Sigmoid colon (tissue), 7 donors: Measurements from ENCODE around the gene ACTR6. TPM values are rescaled to one million over a fixed set of nuclear protein-coding genes. Genes with fewer than 3 reads are reported as not detected.
A peak's percentile ranks its signal among the peaks of the same experiment; 100 is the strongest.
"Not testable (repeated sequence)": the region's sequence is repeated elsewhere in the genome, so short reads cannot be mapped to it uniquely, and the experiment has no call there.

Experiments used
- DNase-seq: peaks from one replicate; pipeline ENCODE4 v3.0.0-alpha.2; 2019
- H3K27ac ChIP-seq, 4 donors: fragments of 200-600 bp; sonication (generic); one replicate each; pipeline ENCODE4 v1.5.1; 2016 to 2019; ENCODE audit warnings: mild to moderate bottlenecking in 1 of 4
- H3K27me3 ChIP-seq, 3 donors: fragments of 200-600 bp; sonication (generic); one replicate each; pipeline ENCODE4 v1.5.1; 2019; ENCODE audit warnings: mild to moderate bottlenecking in 1 of 3
- H3K36me3 ChIP-seq, 4 donors: fragments of 200-600 bp; sonication (generic); one replicate each; pipeline ENCODE4 v1.5.1; 2016 to 2019
- H3K4me1 ChIP-seq, 4 donors: fragments of 200-600 bp; sonication (generic); one replicate each; pipeline ENCODE4 v1.5.1; 2017 to 2019
- H3K4me3 ChIP-seq, 4 donors: fragments of 200-600 bp; sonication (generic); one replicate each; pipeline ENCODE4 v1.5.1; 2017 to 2019; ENCODE audit warnings: mild to moderate bottlenecking in 2 of 4, moderate library complexity in 1 of 4
- H3K9me3 ChIP-seq, 4 donors: fragments of 200-600 bp in 3 of 4; sonication (generic) in 3 of 4; one replicate each; pipeline versions ENCODE4 v1.5.1 to v1.6.1; 2013 to 2019
- EP300 ChIP-seq, 4 donors: sonication (generic); formaldehyde crosslinking; IDR thresholded peaks; one replicate each; pipeline ENCODE4 v1.6.1; 2017; ENCODE audit warnings: antibody characterized with exemption in 4 of 4
- POLR2A ChIP-seq, 2 donors: fragments of 450-650 bp; IDR thresholded peaks; one replicate each; pipeline ENCODE4 v1.6.1; 2016; ENCODE audit warnings: antibody characterized with exemption in 2 of 2, mild to moderate bottlenecking in 2 of 2, moderate library complexity in 2 of 2
- POLR2AphosphoS5 ChIP-seq, 4 donors: sonication (generic); formaldehyde crosslinking; IDR thresholded peaks; one replicate each; pipeline ENCODE4 v1.6.1; 2017; ENCODE audit warnings: antibody characterized with exemption in 4 of 4
- WGBS, 2 donors: extraction: QIAGEN DNeasy Blood & Tissue Kit; methylation state at CpG; one replicate each; pipeline ENCODE4 v1.1.7; 2013; 5-methylcytosine and 5-hydroxymethylcytosine counted together
- intact Hi-C: fragments of 100-400 bp; cut with DNase I; formaldehyde crosslinking; loops from one replicate; pipeline ENCODE4 v1.15.1; 2023
- polyA plus RNA-seq, 3 donors: library from polyadenylated mRNA; stranded (reverse); fragments of 200-250 nt; gene quantifications; one replicate each; pipeline ENCODE4 v1.2.3, GENCODE V29; 2013
- total RNA-seq, 4 donors: library from RNA; depleted of rRNA; stranded (reverse); fragments of >200 nt; gene quantifications; one replicate each; pipeline ENCODE4 v1.1.0, GENCODE V29; 2016
- TF ChIP-seq, protein P1 (sequence below), 4 experiments: fragments of 450-650 bp in 3 of 4; fragments of 200-600 bp in 1 of 4; IDR thresholded peaks; one replicate each; pipeline ENCODE4 v1.5.1; 2016 to 2019; ENCODE audit warnings: antibody characterized with exemption in 4 of 4, mild to moderate bottlenecking in 3 of 4, moderate library complexity in 2 of 4
- donor health status: healthy with polysubstance abuse.
- donor health status: Bipolar disorder and iron deficiency.
- donor health status: healthy.

The ACTR6 gene
- total and polyA plus RNA-seq, 7 donors: 9.1 to 37.5 (median 24.2) TPM

DNA sequence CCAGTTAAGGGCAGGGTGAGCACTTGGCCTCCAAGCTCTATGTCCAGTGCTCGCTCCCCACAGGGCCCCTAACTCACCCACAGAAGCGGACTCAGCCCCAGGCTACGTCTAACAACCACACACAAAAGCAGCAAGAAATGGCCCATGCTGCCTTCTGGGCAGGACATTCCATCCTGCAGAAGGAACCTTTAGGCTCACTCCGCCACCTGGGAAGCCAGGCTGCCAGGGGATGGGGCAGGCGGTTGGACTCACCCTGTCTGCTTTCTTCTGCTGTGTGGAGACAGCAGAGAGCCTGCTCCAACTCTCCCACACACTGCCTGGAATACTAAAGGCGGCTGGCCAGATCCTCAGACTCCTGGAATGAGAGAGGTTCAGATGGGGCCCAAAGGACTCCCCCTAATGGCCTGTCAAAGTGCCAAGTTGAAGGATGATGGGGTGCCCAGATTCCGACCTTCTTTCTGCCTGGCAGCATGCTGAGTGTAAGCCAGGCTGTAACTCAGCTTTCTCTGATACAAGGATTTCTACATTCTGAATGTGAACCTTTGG, 30.2 kb upstream of the ACTR6 start:
- 92 to 96% methylated on average over 7 of the region's 7 CpGs for WGBS, 2 donors
- DNase-seq: no peak
- Histone ChIP-seq H3K27me3 (no peaks in the 10 kb centered on the region), H3K27ac (peak overlapping the region in 3 of 4 donors; percentile 18 to 34 (median 33)), H3K36me3 (no peaks in the 10 kb centered on the region), H3K4me3 (no peak overlapping the region), H3K9me3 (no peaks in the 10 kb centered on the region), H3K4me1 (peaks cover 0 to 18% (median 15%) of the 10 kb centered on the region in 4 donors)
- intact Hi-C loops: no loop called here
- TF ChIP-seq POLR2A (IDR thresholded peaks at IDR 0.05) (no peak), POLR2AphosphoS5 (IDR thresholded peaks at IDR 0.05) (no peak), EP300 (IDR thresholded peaks at IDR 0.05) (no peak)
- TF ChIP-seq, protein P1, sequence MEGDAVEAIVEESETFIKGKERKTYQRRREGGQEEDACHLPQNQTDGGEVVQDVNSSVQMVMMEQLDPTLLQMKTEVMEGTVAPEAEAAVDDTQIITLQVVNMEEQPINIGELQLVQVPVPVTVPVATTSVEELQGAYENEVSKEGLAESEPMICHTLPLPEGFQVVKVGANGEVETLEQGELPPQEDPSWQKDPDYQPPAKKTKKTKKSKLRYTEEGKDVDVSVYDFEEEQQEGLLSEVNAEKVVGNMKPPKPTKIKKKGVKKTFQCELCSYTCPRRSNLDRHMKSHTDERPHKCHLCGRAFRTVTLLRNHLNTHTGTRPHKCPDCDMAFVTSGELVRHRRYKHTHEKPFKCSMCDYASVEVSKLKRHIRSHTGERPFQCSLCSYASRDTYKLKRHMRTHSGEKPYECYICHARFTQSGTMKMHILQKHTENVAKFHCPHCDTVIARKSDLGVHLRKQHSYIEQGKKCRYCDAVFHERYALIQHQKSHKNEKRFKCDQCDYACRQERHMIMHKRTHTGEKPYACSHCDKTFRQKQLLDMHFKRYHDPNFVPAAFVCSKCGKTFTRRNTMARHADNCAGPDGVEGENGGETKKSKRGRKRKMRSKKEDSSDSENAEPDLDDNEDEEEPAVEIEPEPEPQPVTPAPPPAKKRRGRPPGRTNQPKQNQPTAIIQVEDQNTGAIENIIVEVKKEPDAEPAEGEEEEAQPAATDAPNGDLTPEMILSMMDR (IDR thresholded peaks at IDR 0.05): no peak

DNA sequence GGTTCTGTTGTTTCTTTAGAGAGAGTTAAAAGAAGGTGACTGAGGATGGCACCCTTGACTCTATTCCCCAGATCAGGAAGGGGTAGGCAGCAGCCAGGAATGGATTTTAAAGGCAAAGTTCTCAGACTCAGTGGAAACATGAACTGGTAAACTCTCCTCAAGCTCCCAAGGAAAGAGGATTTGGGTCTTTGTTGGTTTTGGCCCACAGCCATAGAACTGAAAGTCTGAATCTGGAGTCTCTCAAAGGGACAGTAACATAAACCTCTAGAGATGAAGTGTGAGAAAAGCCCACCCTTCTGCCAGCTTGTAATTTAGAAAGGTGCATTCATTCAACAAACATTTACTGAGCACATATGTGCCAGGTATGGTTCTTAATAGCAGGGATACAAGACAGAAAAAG, 29.4 kb upstream of the ACTR6 start:
- Histone ChIP-seq H3K27me3 (no peaks in the 10 kb centered on the region), H3K9me3 (no peaks in the 10 kb centered on the region), H3K4me3 (no peak overlapping the region), H3K36me3 (no peaks in the 10 kb centered on the region), H3K4me1 (peaks cover 0 to 18% (median 15%) of the 10 kb centered on the region in 4 donors), H3K27ac (peak overlapping the region in 2 of 4 donors; percentile 33 to 34)
- intact Hi-C loops: no loop called here
- no peak for DNase-seq
- TF ChIP-seq POLR2AphosphoS5 (IDR thresholded peaks at IDR 0.05) (peak in 1 of 4 donors; percentile 16), EP300 (IDR thresholded peaks at IDR 0.05) (no peak)
- TF ChIP-seq, protein P1 (IDR thresholded peaks at IDR 0.05): no peak

DNA sequence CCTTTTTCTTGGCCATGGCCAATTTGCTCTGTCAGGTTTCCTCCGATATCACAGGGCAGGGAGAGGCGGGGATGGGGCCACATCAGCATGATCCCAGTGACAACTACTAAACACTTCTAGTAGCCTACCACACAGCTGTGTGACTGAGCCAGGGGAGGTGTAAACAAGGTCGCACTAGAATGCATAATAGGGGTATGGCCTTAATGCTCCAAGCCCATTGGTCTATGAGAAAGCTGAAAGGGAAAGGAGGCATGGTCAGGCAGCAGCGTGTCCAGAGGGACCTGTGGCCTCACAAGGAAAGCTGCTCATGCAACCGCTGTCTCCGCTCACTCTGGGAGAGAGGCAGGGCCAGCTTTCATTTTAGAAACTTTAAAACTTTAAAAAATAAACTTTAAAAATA, 27.5 kb upstream of the ACTR6 start:
- H3K27ac ChIP-seq: no peak overlapping the region
- 96% methylated on average over 6 of the region's 6 CpGs for WGBS, 2 donors
- intact Hi-C loops: no loop called here
- no peak for DNase-seq
- no peak overlapping the region for H3K4me3 ChIP-seq
- no peaks in the 10 kb centered on the region for H3K9me3 ChIP-seq
- H3K27me3 ChIP-seq: no peaks in the 10 kb centered on the region
- TF ChIP-seq POLR2AphosphoS5 (IDR thresholded peaks at IDR 0.05) (no peak), POLR2A (IDR thresholded peaks at IDR 0.05) (no peak), EP300 (IDR thresholded peaks at IDR 0.05) (no peak)
- TF ChIP-seq, protein P1 (IDR thresholded peaks at IDR 0.05): no peak
- peaks cover 0 to 18% (median 15%) of the 10 kb centered on the region in 4 donors for H3K4me1 ChIP-seq
- H3K36me3 ChIP-seq: no peaks in the 10 kb centered on the region

DNA sequence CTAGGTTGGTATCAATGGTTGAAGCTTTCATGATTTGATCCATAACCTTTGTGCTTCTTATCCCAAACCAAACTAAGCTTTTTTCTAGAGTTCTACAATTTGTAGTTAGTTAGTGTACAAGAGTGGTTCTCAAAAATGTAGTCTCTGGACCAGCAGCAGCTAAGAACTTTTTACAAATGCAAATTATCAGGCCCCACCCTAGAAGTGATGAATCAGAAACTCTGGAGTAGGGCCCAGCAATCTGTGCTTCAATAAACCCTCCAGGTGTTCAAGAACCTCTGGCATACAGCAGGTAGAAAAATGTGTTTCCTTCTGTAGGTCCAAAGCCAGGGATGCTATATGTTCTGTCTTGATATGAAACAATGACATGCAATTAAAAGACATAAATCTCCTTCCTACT, 26.1 kb upstream of the ACTR6 start:
- TF ChIP-seq, protein P1 (IDR thresholded peaks at IDR 0.05): no peak
- TF ChIP-seq POLR2A (IDR thresholded peaks at IDR 0.05) (no peak), POLR2AphosphoS5 (IDR thresholded peaks at IDR 0.05) (no peak), EP300 (IDR thresholded peaks at IDR 0.05) (no peak)
- no peak for DNase-seq
- Histone ChIP-seq H3K27me3 (no peaks in the 10 kb centered on the region), H3K36me3 (no peaks in the 10 kb centered on the region), H3K4me3 (no peak overlapping the region), H3K4me1 (peaks cover 0 to 18% (median 15%) of the 10 kb centered on the region in 4 donors), H3K27ac (no peak overlapping the region), H3K9me3 (no peaks in the 10 kb centered on the region)
- intact Hi-C loops: no loop called here

DNA sequence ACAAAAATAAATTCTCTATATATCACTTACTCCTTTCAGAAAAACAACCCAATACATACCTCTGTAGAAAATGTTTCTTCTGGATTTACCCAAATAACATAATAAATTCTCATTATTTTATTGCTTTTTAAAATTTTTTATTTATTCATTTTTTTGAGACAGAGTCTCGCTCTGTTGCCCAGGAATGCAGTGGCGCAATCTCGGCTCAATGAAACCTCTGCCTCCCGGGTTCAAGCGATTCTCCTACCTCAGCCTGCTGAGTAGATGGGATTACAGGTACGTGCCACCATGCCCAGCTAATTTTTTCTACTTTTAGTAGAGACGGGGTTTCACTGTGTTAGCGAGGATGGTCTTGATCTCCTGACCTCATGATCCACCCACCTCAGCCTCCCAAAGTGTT, 24.1 kb upstream of the ACTR6 start:
- intact Hi-C loops, H3K27ac ChIP-seq, H3K36me3 ChIP-seq, DNase-seq, H3K9me3 ChIP-seq, H3K27me3 ChIP-seq, H3K4me3 ChIP-seq, H3K4me1 ChIP-seq: not testable (repeated sequence)
- 97% methylated on average over 8 of the region's 8 CpGs for WGBS, 2 donors
